Nephron progenitor cell (in vitro differentiated cells): ENCODE data around the gene U2SURP.
A peak's percentile ranks its signal among the peaks of the same experiment; 100 is the strongest.

Experiments used
- DNase-seq: peaks from one replicate; pipeline ENCODE4 v3.0.0; 2021
- H3K27ac Mint-ChIP-seq: 2 replicates; pipeline ENCODE4 v1.8.0; 2021; ENCODE audit warnings: mild to moderate bottlenecking, moderate library complexity, mixed read lengths
- H3K27me3 Mint-ChIP-seq: 2 replicates; pipeline ENCODE4 v1.8.0; 2021; ENCODE audit warnings: mild to moderate bottlenecking, low read depth, mixed read lengths; ENCODE audit not compliant: poor library complexity
- H3K36me3 Mint-ChIP-seq: 2 replicates; pipeline ENCODE4 v1.8.0; 2021; ENCODE audit warnings: low read depth, mixed read lengths
- H3K4me1 Mint-ChIP-seq: 2 replicates; pipeline ENCODE4 v1.8.0; 2021; ENCODE audit warnings: mixed read lengths
- H3K4me3 Mint-ChIP-seq: 2 replicates; pipeline ENCODE4 v1.8.0; 2021; ENCODE audit warnings: mild to moderate bottlenecking, moderate library complexity, mixed read lengths
- H3K9me3 Mint-ChIP-seq: 2 replicates; pipeline ENCODE4 v1.8.0; 2021; ENCODE audit warnings: mild to moderate bottlenecking, moderate library complexity, mixed read lengths
- TF ChIP-seq, protein P1 (sequence below): fragments of 200-600 bp; sonication (generic); IDR thresholded peaks from 2 replicates; pipeline ENCODE4 v1.5.0; 2021; ENCODE audit warnings: antibody characterized with exemption

Gene U2SURP

DNA sequence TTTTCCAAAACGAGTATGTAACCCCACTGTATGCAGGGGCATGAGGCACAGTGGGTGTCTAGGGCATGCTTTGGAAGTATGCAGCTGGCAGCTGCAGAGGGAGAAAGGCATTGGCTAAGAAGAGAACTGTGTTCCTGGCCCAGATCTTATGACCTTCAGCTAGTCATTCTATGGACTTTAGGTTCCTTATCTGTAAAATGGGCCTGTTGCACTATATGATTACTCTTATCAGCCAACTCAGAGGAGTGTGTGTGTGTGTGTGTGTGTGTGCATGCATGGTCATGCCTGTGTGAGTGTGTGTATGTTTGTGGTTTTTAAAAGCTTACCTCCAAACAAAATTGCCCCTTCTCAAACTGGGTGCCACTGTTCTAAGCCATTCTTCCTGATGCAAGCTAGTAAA is 90.8 kb downstream of the U2SURP start:
- no peak for DNase-seq
- Mint-ChIP-seq H3K27me3 (no peaks in the 10 kb centered on the region), H3K4me3 (no peak overlapping the region), H3K4me1 (peaks cover 6% of the 10 kb centered on the region), H3K27ac (no peak overlapping the region), H3K36me3 (peaks cover 11% of the 10 kb centered on the region), H3K9me3 (peaks cover 28% of the 10 kb centered on the region)
- TF ChIP-seq, protein P1, sequence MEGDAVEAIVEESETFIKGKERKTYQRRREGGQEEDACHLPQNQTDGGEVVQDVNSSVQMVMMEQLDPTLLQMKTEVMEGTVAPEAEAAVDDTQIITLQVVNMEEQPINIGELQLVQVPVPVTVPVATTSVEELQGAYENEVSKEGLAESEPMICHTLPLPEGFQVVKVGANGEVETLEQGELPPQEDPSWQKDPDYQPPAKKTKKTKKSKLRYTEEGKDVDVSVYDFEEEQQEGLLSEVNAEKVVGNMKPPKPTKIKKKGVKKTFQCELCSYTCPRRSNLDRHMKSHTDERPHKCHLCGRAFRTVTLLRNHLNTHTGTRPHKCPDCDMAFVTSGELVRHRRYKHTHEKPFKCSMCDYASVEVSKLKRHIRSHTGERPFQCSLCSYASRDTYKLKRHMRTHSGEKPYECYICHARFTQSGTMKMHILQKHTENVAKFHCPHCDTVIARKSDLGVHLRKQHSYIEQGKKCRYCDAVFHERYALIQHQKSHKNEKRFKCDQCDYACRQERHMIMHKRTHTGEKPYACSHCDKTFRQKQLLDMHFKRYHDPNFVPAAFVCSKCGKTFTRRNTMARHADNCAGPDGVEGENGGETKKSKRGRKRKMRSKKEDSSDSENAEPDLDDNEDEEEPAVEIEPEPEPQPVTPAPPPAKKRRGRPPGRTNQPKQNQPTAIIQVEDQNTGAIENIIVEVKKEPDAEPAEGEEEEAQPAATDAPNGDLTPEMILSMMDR: no peak

- no peak overlapping the region for H3K4me3 Mint-ChIP-seq
- H3K27ac Mint-ChIP-seq: no peak overlapping the region
- no peak for DNase-seq
- peaks cover 15% of the 10 kb centered on the region for H3K9me3 Mint-ChIP-seq
- no peaks in the 10 kb centered on the region for H3K27me3 Mint-ChIP-seq
- H3K36me3 Mint-ChIP-seq: no peaks in the 10 kb centered on the region
- TF ChIP-seq, protein P1: no peak
- H3K4me1 Mint-ChIP-seq: peaks cover 22% of the 10 kb centered on the region
Measured at GRCh38 chr3:143095813-143096212, 94.4 kb downstream of the U2SURP start.

DNA sequence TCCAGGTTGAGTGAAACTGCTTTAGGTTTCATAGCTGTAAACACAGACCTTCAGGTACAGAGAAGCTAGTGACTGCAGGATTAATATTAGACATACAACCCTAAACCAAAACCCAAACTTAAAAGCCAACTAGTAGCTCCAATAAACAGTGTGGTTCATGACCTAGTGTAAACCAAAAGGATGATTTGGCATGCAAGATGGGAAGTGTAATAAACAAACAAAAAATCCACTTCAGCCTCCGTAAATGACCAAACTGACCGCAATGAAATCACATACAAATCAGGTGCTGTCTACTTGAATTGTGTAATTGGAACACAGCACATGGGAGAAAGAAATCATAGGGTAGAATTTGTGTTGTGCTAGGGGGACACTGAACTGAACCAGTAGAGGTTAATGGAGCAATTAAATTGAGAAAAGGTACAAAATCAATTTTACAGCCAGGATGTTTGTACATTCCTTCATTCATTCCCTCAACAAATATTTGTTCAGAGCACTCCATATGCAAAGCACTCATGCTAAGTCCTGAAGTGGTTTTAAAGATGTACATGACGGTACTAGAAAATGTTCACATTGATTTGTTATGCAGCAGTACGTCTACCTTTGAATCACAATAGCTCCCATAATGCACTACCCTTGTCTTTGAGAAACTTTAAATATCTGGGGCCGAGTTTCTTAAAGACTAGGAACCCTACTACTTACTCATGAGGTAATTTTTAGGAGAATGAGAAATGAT is 96.8 kb downstream of the U2SURP start:
- H3K27me3 Mint-ChIP-seq: no peaks in the 10 kb centered on the region
- no peak overlapping the region for H3K27ac Mint-ChIP-seq
- peaks cover 21% of the 10 kb centered on the region for H3K9me3 Mint-ChIP-seq
- no peak for DNase-seq
- no peaks in the 10 kb centered on the region for H3K36me3 Mint-ChIP-seq
- peaks cover 20% of the 10 kb centered on the region for H3K4me1 Mint-ChIP-seq
- no peak overlapping the region for H3K4me3 Mint-ChIP-seq
- TF ChIP-seq, protein P1: no peak

- TF ChIP-seq, protein P1: no peak
- peak overlapping the region; percentile 90 for H3K27ac Mint-ChIP-seq
- H3K4me1 Mint-ChIP-seq: peaks cover 20% of the 10 kb centered on the region
Measured at GRCh38 chr3:143099210-143099609, 97.8 kb downstream of the U2SURP start.

GRCh38 chr3:143099690-143100089 is 98.3 kb downstream of the U2SURP start:
- Mint-ChIP-seq H3K27me3 (no peaks in the 10 kb centered on the region), H3K9me3 (peaks cover 36% of the 10 kb centered on the region), H3K4me1 (peaks cover 20% of the 10 kb centered on the region), H3K27ac (no peak overlapping the region), H3K36me3 (peaks cover 6% of the 10 kb centered on the region), H3K4me3 (no peak overlapping the region)
- no peak for DNase-seq
- TF ChIP-seq, protein P1: no peak

More at GRCh38 chr3:143099210-143099609, 97.8 kb downstream of the U2SURP start:
- no peak overlapping the region for H3K4me3 Mint-ChIP-seq
- H3K27me3 Mint-ChIP-seq: no peaks in the 10 kb centered on the region
- H3K9me3 Mint-ChIP-seq: peaks cover 31% of the 10 kb centered on the region
- H3K36me3 Mint-ChIP-seq: peaks cover 1% of the 10 kb centered on the region
- DNase-seq: no peak

GRCh38 chr3:143100451-143100850 is 99.1 kb downstream of the U2SURP start:
- no peaks in the 10 kb centered on the region for H3K27me3 Mint-ChIP-seq
- peaks cover 10% of the 10 kb centered on the region for H3K36me3 Mint-ChIP-seq
- no peak overlapping the region for H3K27ac Mint-ChIP-seq
- no peak for DNase-seq
- H3K4me1 Mint-ChIP-seq: peaks cover 20% of the 10 kb centered on the region
- no peak overlapping the region for H3K4me3 Mint-ChIP-seq
- TF ChIP-seq, protein P1: no peak
- peaks cover 44% of the 10 kb centered on the region for H3K9me3 Mint-ChIP-seq
